SK-N-DZ (cell line): ENCODE data around the gene CPM.

Experiments
- DNase-seq: peaks from one replicate; pipeline ENCODE4 v3.0.0-alpha.2; 2015; ENCODE audit warnings: low spot score

CPM gene

DNA sequence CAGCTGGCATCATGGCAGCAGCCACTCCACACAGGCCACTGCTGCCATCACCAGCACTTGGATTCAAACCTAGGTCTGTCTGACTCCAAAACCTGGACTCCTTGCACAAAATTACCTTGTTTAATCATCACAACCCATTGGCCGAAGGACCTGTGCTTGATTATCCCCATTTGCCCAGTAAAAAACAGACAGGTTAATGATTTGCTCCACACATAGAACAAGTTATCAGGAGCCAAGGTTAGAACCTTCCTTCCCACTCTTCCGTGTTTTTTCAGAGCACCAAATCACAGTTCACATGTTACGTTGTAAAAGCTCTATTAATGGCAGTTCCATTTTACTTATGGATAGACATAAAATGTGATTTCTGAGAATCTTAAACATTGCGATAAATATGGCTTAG is 23.5 kb upstream of the CPM start:
- DNase-seq, result no peak

DNA sequence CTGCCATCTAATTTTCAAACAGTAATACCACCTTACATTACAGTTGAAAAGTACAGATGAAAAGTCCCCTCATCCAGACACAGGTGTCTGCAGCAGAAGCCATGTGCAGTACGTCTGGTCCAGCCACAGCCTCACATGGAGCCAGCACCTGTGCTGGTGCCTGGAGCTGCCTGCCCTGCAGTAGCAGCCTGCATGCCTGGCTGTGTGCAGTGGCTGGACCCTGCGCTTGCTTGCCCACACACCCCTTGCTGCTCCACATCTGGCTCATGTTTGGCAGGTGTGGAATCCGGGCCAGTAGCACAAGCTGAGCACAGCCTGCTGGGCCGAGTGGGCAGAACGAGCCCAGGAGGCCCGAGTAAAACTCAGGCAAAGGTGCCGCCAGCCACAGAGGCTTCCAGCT is 21.8 kb upstream of the CPM start:
- DNase-seq, result no peak

DNA sequence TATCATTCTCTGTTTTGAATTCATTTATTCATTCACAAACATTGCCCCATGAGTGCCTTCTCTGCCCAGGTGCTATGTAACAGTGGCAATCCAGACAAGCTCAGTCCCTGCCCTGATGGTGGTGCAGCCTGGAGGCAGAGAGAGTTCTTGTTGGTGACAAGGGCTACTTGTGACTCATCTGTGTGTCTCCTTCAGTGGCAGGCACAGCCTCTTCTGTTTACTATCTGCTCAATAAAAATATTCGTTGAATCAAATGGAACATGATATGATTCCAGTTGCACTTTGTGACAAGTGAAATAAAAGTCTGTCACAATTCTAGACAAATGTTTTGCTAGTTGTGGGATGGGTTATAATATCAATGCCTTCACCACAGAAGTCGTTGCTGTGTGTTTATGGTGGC is 20.6 kb upstream of the CPM start:
- DNase-seq, result no peak

DNA sequence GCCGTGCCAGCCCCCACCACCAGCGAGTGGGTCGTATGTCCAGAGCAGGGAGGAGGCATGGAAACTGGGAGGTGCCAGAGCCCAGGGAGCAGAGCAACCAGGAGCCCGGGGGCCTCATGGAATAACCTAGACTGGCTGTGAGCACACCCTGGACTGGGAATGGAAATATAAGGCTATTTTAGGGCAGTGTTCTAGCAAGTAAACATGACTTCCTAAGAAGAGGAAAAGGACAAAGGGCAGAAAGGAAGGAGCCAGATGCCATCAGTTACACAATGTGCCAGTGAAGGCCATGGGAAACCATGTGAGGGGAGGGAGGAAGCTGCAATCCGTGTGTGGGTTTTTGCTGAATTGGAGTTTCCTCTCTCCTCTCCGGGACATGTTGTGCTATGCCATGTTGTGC is 18.7 kb upstream of the CPM start:
- no peak for DNase-seq

DNA sequence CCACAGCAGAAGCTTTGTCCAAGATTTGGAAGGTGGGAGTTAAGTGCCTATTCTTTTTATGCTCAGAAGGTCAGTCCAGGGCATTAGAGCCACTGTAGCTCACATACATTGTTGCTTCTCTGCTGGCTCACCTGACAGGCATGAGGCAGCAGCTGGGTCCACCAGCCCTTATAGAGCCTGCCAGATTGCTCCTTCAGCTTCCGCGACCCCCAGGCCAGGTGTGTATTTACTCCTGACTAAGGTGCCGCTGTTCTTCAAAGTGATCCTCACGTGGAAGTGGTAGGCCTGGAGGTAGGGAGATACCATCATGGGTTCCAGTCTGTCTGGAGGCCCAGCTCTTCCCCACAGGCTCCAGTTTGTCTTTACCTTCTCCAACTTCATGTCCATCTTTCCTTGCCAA is 17.5 kb upstream of the CPM start:
- DNase-seq, result no peak

DNA sequence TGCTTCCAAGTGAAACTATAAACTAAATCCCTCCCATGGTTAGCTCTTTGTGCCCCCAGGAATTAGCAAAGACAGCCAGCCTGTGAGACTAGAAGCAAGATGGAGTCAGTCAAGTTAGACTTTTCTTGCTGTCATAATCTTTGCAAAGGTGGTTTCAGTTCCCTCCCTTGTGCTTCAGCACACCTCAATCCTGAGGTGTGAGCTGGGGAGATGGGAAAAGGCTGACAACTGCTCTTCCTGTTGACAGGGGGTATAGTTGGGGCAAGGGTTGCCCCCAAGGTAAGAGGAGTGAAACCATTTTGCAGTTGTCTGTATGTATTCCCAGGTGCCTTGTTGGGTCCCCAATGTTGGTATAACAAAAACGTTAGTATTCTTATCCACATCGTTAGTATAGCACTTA is 12.3 kb upstream of the CPM start:
- DNase-seq, result no peak

DNA sequence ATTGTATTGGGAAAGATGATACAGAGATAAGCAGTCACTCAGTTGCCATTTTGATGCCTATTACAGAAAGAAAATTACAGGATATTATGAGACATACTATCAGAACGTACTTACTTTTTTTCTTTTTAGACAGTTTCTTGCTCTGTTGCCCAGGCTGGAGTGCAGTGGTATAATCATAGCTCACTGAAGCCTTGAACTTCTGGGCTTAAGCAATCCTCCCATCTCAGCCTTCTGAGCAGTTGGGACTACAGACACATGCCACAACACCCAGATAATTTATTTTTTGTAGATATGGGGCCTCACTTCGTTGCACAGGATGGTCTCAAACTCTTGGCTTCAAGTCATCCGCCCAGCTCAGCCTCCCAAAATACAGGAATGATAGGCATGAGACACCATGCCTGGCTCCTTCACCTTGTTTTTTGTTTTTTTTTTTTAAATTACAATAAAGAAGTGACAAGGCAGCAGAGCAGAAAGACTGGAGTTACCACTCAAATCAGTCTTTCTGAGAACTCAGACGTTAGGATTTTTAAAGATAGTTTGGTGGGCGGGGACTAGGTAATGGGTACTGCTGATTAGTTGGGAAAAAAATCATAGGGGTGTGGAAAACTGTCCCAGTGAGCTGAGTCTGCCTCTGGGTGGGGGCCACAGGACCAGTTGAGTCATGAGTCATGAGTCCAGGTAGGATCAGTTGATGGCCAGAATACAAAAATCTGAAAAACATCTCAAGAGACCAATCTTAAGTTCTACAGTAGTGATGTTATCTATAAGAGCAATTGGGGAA is 11.5 kb upstream of the CPM start:
- DNase-seq, result no peak

DNA sequence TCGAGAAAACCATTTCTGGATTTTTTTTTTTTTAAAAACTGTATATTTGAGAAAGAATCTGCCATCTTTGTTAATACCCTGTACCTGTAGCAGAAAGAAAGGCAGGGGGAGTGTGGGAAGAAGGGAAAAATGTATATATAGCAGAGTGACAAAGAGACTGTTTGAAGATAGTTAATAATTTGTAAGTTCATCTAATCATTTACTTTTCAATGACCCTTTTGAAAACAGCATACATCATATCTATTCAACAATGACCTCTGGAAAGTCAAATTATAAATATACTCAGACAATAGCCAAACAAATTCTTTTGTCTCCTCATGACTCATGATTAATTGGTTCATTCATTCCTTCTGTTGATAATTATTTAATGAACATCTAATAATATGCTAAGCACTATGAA is 10.9 kb upstream of the CPM start:
- no peak for DNase-seq

DNA sequence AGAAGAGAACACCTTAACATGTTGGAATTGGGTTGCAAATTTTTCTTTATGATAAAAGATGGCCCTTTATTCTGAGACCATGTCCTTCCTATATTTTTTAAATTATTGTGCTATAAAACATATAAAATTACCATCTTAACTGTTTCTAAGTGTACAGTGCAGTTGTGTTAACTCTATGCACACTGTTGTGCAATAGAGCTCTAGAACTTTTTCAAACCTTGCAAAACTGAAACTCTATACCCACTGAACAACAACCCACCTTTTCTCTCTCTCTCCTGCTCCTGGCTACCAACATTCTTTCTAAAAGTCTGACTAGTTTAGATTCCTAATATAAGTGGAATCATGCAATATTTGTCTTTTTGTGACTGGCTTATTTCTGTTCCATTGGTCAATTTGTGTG is 7.8 kb upstream of the CPM start:
- no peak for DNase-seq

DNA sequence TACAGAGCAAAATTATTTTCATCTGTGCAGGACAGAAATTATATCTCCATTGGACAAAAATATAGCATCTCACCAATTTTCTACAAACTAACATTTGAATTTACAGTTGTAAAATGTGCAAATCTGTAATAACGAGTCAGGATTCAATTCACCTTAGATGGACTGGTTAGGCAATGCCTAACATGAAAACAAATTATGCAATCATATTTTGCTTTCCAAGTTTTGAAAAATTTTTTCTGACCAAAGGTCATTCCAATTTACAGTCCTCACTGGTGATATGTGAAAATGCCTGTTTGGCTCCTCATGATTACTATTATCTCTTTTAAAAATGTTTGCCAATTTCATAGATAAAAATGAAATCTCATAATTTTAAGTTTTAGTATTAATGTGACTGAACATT is 6.5 kb upstream of the CPM start:
- no peak for DNase-seq

DNA sequence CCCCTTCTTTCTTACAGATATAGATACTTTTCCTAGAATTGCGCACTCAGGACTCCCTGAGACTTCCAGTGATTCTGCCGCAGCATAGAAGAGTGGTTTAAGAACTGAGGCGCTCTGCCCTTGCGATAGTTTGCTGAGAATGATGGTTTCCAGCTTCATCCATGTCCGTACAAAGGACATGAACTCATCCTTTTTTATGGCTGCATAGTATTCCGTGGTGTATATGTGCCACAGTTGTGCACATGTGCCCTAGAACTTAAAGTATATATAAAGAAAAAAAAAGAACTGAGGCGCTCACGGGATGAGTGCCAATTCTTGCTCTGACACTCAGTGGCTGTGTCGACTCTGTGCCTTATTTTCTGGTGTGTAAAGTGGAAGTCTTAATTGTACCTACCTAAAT is 1.4 kb upstream of the CPM start:
- no peak for DNase-seq

DNA sequence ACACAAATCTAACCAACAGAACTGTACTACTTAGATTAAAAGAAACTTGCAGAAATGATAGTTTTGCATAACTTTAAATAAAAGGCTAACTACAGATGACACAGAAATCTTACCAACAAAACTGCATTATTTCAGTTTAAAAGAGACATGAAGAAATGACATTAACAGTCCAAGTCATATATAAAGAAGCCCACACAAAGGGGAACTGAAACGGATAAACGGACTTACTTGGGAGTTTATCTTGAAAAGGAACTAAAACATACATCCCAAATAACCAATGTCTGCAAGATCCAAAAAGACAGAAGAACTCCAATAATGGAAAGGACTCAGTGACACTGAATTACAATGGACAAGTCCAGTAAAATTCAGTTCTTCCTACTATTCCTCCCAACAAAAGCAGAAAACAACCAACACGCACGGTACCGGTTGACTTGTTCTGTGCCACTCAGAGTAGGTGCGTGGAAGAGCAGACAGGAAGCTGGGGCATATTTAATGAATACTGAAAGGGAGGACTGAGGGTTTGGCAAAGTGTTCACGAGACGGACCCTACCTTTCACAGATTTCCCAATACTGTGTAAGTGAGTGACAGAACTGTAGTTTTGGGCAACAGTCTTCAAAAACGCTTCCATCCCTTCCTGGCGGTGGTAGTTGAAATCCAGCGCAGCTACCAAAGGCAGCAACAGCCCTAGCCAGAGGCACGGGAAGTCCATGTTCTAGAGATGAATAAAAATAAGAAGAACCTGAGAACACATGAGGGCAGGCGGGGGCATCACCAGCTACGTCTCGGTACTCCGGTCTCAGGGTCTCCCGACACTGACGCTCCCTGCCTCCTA is 627 bp downstream of the CPM start:
- DNase-seq, result no peak

DNA sequence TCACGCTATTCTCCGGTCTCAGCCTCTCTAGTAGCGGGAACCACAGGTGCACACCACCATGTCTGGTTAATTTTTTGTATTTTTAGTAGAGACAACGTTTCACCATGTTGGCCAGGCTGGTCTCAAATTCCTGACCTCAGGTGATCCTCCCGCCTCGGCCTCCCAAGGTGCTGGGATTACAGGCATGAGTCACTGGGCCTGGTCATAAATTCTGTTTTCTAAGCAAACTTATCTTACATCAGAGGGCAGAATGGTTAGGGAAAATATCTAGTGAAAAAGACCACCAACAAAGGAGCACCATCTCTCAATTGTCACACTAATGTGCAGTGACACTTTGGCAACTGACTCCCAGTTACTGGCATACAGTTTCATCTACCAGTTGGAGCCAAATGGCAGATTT is 2.8 kb downstream of the CPM start:
- no peak for DNase-seq

DNA sequence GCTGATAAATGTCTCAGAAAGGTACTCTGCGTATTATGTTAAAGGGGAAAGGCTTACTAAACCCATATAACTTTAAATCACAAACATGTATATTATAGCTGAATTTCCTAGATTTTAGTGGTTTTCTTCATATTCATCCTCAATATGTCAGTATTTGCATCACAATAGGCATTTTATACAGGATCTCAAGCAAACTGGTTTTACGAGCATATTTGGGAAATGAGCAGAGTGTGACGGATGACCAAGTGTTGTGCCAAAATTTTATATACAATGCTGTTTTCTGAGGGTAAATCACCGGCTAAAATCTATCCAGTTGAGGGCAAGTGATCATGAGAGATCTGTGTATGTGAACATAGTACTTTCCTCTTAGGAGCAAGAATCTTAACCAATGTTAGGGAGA is 8.4 kb downstream of the CPM start:
- DNase-seq, result no peak

DNA sequence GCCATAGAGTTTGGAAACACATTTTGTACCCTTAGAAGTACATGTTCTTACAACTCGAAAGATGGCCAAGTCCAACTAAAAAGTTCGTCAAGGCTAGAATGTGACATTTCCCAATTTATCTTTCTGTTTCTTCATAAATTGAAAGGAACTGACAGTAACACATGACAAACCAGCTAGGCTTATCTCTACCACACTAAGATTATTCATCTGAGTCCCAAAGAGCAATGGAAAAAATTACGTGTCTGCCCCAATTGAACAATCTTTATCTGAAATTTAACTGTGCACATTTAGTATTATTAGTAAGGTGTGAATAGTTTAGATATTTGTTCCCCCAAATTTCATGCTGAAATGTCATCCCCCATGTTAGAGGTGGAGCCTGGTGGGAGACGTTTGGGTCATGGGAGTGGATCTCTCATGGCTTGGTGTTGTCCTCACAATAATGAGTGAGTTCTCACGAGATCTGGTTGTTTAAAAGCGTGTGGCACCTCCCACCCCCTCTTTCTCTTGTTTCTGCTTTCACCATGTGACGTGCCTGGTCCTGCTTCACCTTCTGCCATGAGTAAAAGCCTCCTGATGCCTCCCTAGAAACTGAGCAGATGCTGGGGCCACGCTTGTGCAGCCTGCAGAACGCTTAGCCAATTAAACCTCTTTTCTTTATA is 13.3 kb downstream of the CPM start:
- no peak for DNase-seq

DNA sequence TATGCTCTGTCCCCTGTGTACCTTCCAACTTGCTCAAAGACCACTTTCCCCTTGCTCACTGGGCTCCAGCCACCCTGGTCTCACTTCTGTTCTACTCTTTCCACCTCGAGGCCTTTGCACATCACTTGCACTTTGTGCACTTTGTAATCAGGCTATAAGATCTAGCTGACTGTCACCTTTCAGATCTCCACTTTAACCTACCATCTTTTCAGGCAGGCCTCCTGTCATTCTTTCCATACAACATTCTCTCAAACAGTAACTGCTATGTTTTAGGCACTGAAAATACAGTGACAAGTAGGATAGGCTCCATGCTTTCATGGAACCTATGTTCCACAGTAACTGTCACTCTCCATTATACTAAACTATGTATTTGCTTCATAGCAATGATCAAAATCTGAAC is 14.0 kb downstream of the CPM start:
- DNase-seq, result no peak

DNA sequence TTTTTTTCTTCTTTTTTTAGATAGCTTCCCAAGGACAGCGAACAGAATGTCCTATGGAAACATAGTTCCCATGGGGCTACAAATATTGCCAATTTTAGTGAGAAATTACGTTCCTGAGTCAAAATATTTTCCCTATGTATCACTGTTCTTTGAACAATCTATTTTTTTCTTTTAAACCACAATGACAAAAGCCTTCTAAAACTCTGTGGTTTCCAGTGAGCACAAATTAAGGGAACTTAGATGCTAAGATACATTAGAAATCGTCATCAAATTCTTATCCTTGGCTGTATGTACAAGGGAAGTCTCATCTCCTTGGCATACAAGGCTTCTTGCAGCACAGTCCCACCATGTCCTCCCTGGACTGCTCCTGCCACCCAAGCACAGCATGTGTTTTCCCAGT is 17.9 kb downstream of the CPM start:
- DNase-seq, result no peak

DNA sequence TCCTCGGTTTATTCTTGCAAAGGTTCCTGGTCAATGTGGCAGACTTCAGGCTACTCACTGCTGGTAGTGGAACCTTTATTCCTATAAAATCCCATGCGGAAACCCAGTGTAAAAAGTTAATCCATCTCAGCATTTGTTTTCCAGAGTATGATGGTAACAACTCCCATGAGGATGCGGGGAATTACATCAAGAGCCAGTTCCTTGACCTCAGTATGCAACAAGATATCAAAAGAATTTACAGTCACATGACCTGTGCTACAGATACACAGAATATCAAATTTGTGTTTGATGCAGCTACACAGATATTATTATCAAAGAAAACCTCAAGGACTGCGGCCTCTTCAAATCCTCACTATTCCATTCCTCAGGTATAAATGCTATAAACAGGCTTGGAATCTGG is 19.3 kb downstream of the CPM start:
- DNase-seq, result no peak

DNA sequence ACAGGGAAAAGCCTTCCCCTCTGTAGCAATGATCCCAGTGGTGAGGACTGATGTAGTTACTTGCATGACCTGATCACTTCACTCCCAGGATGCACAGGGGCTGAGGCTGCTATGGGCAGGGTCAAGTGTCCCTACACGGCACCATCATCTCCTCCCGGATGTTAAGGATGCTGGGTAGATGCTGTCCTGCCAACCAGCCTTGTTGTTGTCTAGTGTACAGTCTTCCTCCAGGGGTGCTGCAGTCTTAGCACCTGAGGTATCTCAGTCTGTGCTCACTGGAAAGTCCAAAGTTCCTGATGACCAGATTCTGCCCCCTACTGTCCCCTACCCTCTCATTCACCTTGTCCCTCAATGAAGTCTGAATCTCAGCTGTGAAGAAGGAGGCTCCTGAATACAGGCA is 20.1 kb downstream of the CPM start:
- DNase-seq, result no peak

DNA sequence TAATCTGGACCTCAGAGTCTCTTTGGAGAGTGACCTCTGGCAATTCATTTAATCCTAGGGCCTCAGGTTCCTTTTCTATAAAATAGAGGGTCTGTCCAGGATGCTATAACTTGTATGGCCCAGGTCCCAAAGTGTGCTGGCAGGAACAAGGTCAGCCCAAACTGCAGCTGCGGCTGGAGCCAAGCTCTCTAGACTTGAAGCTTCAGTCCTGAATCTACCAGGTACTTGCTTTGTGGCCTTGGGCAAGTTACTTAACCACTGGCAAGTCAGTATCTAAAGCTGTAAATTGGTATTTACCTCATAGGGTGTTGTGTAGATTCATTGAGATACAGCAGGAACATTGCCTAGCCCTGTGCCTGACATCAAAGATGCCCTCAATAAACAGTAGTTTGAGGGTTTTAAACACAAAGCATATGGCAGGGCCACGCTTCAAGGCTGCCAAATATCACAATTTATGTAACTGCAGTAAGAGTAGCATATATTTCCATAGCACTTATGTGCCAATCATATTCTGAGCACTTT is 21.7 kb downstream of the CPM start:
- no peak for DNase-seq

DNA sequence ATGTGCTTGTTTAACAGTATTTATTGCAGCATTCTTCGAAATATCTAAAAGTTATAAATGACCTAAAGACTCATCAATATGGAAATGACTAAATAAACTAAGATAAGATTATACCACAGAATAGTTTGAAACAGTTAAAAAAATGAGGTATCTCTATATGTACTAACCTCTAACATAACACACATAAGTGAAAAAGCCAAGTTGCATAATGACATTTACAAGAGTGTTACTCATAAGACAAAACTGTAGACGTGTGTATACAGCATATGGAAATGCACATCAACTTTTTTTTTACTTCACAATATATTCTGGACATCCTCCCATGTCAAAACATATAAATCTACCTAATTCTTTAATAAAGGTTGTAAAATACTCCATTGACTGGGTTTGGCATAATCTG is 22.8 kb downstream of the CPM start:
- DNase-seq, result no peak

DNA sequence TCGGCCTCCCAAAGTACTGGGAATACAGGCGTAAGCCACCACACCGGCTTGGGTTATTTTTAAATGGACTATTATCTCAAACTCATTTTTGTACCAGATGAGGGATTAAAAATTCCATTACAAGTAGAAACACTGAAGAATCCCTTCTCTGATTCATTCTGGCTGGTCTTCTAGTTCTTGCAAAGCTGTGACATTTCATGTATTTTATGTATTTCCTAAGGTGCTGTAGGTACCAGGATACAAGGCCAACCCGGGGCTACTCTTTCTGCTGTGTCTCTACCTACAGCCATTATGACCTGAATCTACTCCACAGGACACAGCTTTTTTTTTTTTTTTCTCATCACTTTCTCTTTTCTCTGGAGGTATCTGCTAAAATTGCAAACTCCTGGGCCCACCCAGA is 24.9 kb downstream of the CPM start:
- no peak for DNase-seq

DNA sequence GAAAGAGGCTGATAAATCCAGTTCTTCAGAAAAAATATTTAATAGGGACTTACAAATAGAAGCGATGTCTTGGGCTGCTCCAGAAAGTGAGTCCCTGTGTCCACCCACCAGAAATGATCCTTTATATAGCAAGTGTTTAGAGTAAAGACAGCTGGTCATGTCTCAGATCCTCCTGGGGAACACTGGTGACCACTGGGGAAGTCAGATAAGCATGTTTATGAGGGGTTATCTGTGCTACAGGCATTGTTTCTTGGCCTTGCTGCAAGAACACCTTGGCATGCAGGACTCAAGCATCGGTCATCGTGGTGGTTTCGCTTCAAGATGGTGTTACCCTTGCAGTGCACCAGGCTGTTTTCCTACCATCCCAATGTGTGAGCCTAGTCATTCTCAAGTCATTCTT is 27.2 kb downstream of the CPM start:
- DNase-seq, result no peak
